Endothelial cell of umbilical vein (primary cell): ENCODE data around the gene ANKRD40CL. TPM values are rescaled to one million over a fixed set of nuclear protein-coding genes. Genes with fewer than 3 reads are reported as not detected.

Source experiments
- BruUV-seq: library from RNA; stranded (reverse); fragments of 400-500 nt; replicated peaks from 2 replicates; lab custom pipeline; 2021; lab: Mats Ljungman, UMichigan
- CTCF ChIA-PET: fragments of 300-600, 350-600 bp; sonication (Branson Sonifier 250); formaldehyde crosslinking; loops from one replicate; lab custom pipeline; 2021; ENCODE audit warnings: antibody characterized with exemption, inconsistent platforms; lab: Charles Lee
- POLR2A ChIA-PET: fragments of 300-600, 350-600 bp; sonication (Branson Sonifier 250); formaldehyde crosslinking; loops from one replicate; lab custom pipeline; 2021; ENCODE audit warnings: antibody characterized with exemption, inconsistent platforms; lab: Charles Lee
- DNase-seq: peaks from one replicate; pipeline ENCODE4 v3.0.0-alpha.2; 2011; ENCODE audit warnings: low read depth, low spot score
- FAIRE-seq: peaks from 2 replicates; lab custom pipeline; 2011; peaks lifted over from hg19 to GRCh38; lab: Jason Lieb, UNC
- H2AFZ ChIP-seq: 2 replicates; pipeline ENCODE4 v1.6.0; 2012; ENCODE audit warnings: low read depth, low read length, control low read depth, inconsistent platforms
- H3K27ac ChIP-seq: 2 replicates; pipeline ENCODE4 v1.5.1; 2011; ENCODE audit warnings: low read depth, mild to moderate bottlenecking, control low read depth, low read length, moderate library complexity; ENCODE audit not compliant: insufficient read depth
- H3K27me3 ChIP-seq, 2 experiments: 2 replicates each; pipeline versions ENCODE4 v1.6.0 to v1.6.1; 2011; ENCODE audit warnings: low read length in 2 of 2, mixed read lengths in 1 of 2; ENCODE audit not compliant: control insufficient read depth in 2 of 2, insufficient read depth in 2 of 2
- H3K36me3 ChIP-seq, 2 experiments: 2 replicates in 1 of 2; 3 replicates in 1 of 2; pipeline ENCODE4 v1.5.1; 2011; ENCODE audit warnings: low read length in 2 of 2, mild to moderate bottlenecking in 1 of 2, moderate library complexity in 1 of 2; ENCODE audit not compliant: control insufficient read depth in 2 of 2, insufficient read depth in 2 of 2; ENCODE audit errors: extremely low read depth in 1 of 2
- H3K4me1 ChIP-seq: 3 replicates; pipeline ENCODE4 v1.5.1; 2011; ENCODE audit warnings: mild to moderate bottlenecking, low read length; ENCODE audit not compliant: control insufficient read depth, insufficient read depth; ENCODE audit errors: extremely low read depth
- H3K4me2 ChIP-seq: 2 replicates; pipeline ENCODE4 v1.6.1; 2011; ENCODE audit warnings: low read length, control low read depth, mixed read lengths; ENCODE audit not compliant: insufficient read depth
- H3K4me3 ChIP-seq, 3 experiments: fragments of 200-600 bp in 1 of 3; sonication (generic), shearing (Covaris generic) in 1 of 3; replicated peaks in 1 of 3; 2 replicates each; pipeline ENCODE4 v1.5.1; 2011 to 2016; ENCODE audit warnings: control low read depth in 3 of 3, low read length in 3 of 3, mild to moderate bottlenecking in 2 of 3, inconsistent platforms in 1 of 3, low read depth in 1 of 3, moderate library complexity in 1 of 3; ENCODE audit not compliant: insufficient read depth in 1 of 3
- H3K79me2 ChIP-seq: 2 replicates; pipeline ENCODE4 v1.6.0; 2012; ENCODE audit warnings: low read length, inconsistent platforms; ENCODE audit not compliant: control insufficient read depth, insufficient read depth
- H3K9ac ChIP-seq: replicated peaks from 2 replicates; pipeline ENCODE3; 2011; ENCODE audit warnings: low read length, control low read depth; ENCODE audit not compliant: insufficient read depth; ENCODE audit errors: extremely low read depth
- H3K9me1 ChIP-seq: replicated peaks from 3 replicates; pipeline ENCODE4 v1.6.0; 2011; ENCODE audit warnings: mild to moderate bottlenecking, low read length; ENCODE audit not compliant: control insufficient read depth, insufficient read depth; ENCODE audit errors: extremely low read depth
- H3K9me3 ChIP-seq: replicated peaks from 2 replicates; pipeline ENCODE4 v1.5.1; 2012; ENCODE audit warnings: low read length, inconsistent platforms; ENCODE audit not compliant: control insufficient read depth, insufficient read depth
- H4K20me1 ChIP-seq: replicated peaks from 2 replicates; pipeline ENCODE3; 2011; ENCODE audit warnings: mild to moderate bottlenecking, low read length; ENCODE audit not compliant: control insufficient read depth, insufficient read depth; ENCODE audit errors: extremely low read depth
- EZH2 ChIP-seq: IDR thresholded peaks from 2 replicates; pipeline ENCODE4 v1.6.1; 2012; ENCODE audit warnings: borderline replicate concordance, low read depth, mild to moderate bottlenecking, moderate library complexity, low read length, inconsistent platforms; ENCODE audit not compliant: severe bottlenecking
- FOS ChIP-seq: IDR thresholded peaks from 2 replicates; pipeline ENCODE4 v1.6.1; 2011; ENCODE audit warnings: mild to moderate bottlenecking, low read length, moderate library complexity, borderline replicate concordance; ENCODE audit not compliant: insufficient read depth
- GATA2 ChIP-seq: IDR thresholded peaks from 2 replicates; pipeline ENCODE4 v1.7.0; 2011; ENCODE audit warnings: low read depth, mild to moderate bottlenecking, moderate library complexity, mixed read lengths, low read length; ENCODE audit not compliant: insufficient read length, insufficient read depth
- JUN ChIP-seq: IDR thresholded peaks from 2 replicates; pipeline ENCODE4 v1.6.1; 2011; ENCODE audit warnings: borderline replicate concordance, low read depth; ENCODE audit not compliant: insufficient read length, insufficient read depth
- MAX ChIP-seq: IDR thresholded peaks from 2 replicates; pipeline ENCODE4 v1.6.1; 2011; ENCODE audit not compliant: insufficient read depth, insufficient read length
- MYC ChIP-seq: IDR thresholded peaks from one replicate; pipeline ENCODE4 v1.6.1; 2011; ENCODE audit warnings: mild to moderate bottlenecking, low read depth, low read length
- POLR2A ChIP-seq: IDR thresholded peaks from 2 replicates; pipeline ENCODE4 v1.6.1; 2012; ENCODE audit warnings: low read depth, mild to moderate bottlenecking, control low read depth, low read length
- POLR2AphosphoS5 ChIP-seq: IDR thresholded peaks from 2 replicates; pipeline ENCODE4 v1.6.1; 2012; ENCODE audit warnings: low read depth, mild to moderate bottlenecking, control low read depth, low read length, moderate library complexity; ENCODE audit not compliant: insufficient read depth
- dilution Hi-C: fragments of 300-500 bp; cut with MboI; formaldehyde crosslinking; loops from one replicate; pipeline ENCODE4 v1.15.0; 2019; ENCODE audit warnings: low sequenced_read_pairs; ENCODE audit not compliant: extremely low pct_ligation_motif_present
- intact Hi-C: fragments of 100-400 bp; cut with micrococcal nuclease; formaldehyde crosslinking; loops from one replicate; pipeline ENCODE4 v1.10.0; 2022
- polyA plus RNA-seq, 4 experiments: library from polyadenylated mRNA; depleted of rRNA in 3 of 4; stranded (reverse) in 3 of 4; unstranded in 1 of 4; fragments of >200 nt; gene quantifications; 2 replicates each; pipeline versions ENCODE4 v1.2.1 to v1.2.3, GENCODE V29; 2011 to 2012; ENCODE audit warnings: missing spikeins in 1 of 4
- total RNA-seq: library from RNA; stranded (reverse); gene quantifications from 2 replicates; pipeline ENCODE4 v1.2.3, GENCODE V29; 2021
- TF ChIP-seq, protein P1 (sequence below), 2 donors: IDR thresholded peaks; 1 replicate in 1 of 2; 2 replicates in 1 of 2; pipeline ENCODE4 v1.5.1; 2011; ENCODE audit warnings: low read length in 2 of 2, mild to moderate bottlenecking in 2 of 2, moderate library complexity in 2 of 2, control low read depth in 1 of 2, inconsistent platforms in 1 of 2, low read depth in 1 of 2; ENCODE audit not compliant: insufficient read depth in 1 of 2; ENCODE audit errors: extremely low read depth in 1 of 2

The ANKRD40CL gene
- total and polyA plus RNA-seq, 2 donors (not counting 3 experiments of a cell fraction or from before 2014, with no cell fraction given), result not detected

DNA sequence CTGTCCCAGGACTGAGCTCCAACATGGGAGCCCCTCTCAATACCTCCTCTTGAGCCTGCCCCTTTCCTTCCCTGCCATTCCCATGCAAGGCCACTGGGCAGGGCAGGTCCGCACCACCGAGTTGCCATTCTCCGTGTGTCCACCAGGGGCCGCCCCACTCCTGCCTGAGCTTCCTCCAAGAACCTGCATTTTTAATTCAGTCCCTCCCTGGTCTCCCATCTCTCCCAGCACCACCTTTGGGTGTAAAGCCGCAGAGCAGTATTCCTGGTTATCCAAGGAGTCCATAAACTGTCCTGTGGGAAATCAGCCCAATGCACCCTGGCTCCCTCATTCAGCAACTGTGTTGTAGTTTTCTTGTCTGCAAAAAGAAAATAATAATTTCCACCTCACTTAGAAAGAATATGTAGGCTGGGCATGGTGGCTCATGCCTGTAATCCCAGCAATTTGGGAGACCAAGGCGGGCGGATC lies 15.9 kb upstream of the ANKRD40CL start:
- dilution Hi-C loops, result no loop called here
- peak; percentile 85 for FAIRE-seq
- Histone ChIP-seq H2AFZ (no peak overlapping the region), H3K4me2 (no peak overlapping the region), H3K9me3 (no peaks in the 10 kb centered on the region), H3K27me3 (peaks cover 0 to 2% of the 10 kb centered on the region in 2 experiments), H3K79me2 (no peaks in the 10 kb centered on the region), H3K9me1 (no peaks in the 10 kb centered on the region), H3K27ac (no peak overlapping the region), H3K4me3 (no peak overlapping the region), H4K20me1 (no peaks in the 10 kb centered on the region), H3K9ac (no peak overlapping the region), H3K4me1 (peaks cover 5% of the 10 kb centered on the region), H3K36me3 (no peaks in the 10 kb centered on the region)
- ChIA-PET CTCF (interaction anchor here (0.6 to 5.7 kb wide), 45 partner anchors 8 to 561 kb away, joined by 3 to 130 read pairs (median 5); partner anchors contain the start of genes ANKRD40CL, LUC7L3, NME1 and WFIKKN2), POLR2A (interaction anchor here (0.6 kb wide), 1 partner anchor 505 kb away, joined by 3 read pairs; no protein-coding TSS in a partner anchor)
- no TSS peak for BruUV-seq
- TF ChIP-seq POLR2A, result no peak
- TF ChIP-seq, protein P1, sequence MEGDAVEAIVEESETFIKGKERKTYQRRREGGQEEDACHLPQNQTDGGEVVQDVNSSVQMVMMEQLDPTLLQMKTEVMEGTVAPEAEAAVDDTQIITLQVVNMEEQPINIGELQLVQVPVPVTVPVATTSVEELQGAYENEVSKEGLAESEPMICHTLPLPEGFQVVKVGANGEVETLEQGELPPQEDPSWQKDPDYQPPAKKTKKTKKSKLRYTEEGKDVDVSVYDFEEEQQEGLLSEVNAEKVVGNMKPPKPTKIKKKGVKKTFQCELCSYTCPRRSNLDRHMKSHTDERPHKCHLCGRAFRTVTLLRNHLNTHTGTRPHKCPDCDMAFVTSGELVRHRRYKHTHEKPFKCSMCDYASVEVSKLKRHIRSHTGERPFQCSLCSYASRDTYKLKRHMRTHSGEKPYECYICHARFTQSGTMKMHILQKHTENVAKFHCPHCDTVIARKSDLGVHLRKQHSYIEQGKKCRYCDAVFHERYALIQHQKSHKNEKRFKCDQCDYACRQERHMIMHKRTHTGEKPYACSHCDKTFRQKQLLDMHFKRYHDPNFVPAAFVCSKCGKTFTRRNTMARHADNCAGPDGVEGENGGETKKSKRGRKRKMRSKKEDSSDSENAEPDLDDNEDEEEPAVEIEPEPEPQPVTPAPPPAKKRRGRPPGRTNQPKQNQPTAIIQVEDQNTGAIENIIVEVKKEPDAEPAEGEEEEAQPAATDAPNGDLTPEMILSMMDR (IDR thresholded peaks at IDR 0.05; ENCODE audit: extremely low read depth in 1 of 2, insufficient read depth in 1 of 2, low read depth in 1 of 2, low read length in 2 of 2), result peak; percentile 97 to 99
- peak; percentile 87 for DNase-seq
- intact Hi-C loops, result loop anchor here (1.0 kb wide), 4 partner anchors 59 to 236 kb away; partner anchors contain the start of gene SPATA20

DNA sequence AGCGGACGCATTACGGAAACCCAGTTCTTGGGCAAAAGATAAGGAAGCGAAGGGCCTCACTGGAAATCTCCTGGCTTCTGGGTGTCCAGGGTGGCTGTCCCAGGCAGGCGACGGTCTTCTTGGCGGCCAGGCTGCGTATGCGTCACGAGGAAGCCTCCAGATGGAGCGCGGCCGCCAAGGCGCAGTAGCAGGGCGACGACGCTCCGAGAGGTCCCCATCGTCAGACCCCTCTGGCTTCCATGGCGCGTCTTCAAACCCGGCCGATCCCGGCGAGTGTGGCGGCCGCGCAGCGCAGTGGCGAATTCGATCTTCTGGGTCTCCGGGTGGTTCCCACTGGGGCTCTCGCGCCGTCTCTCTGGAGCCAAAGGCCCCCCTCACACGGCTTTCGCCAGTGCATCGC lies 13.8 kb upstream of the ANKRD40CL start:
- peak overlapping the region; percentile 63 for H2AFZ ChIP-seq
- H4K20me1 ChIP-seq, result no peaks in the 10 kb centered on the region
- dilution Hi-C loops, result no loop called here
- ChIA-PET CTCF (interaction anchor here (1.0 to 5.7 kb wide), 2 partner anchors 10 to 60 kb away, joined by 3 to 130 read pairs; no protein-coding TSS in a partner anchor), POLR2A (no interaction called here)
- FAIRE-seq, result no peak
- H3K27ac ChIP-seq, result no peak overlapping the region
- peaks cover 0 to 2% of the 10 kb centered on the region in 2 experiments for H3K27me3 ChIP-seq
- peaks cover 5% of the 10 kb centered on the region for H3K4me1 ChIP-seq
- H3K4me2 ChIP-seq, result peak overlapping the region; percentile 12
- H3K9me3 ChIP-seq, result no peaks in the 10 kb centered on the region
- intact Hi-C loops, result no loop called here
- no peaks in the 10 kb centered on the region for H3K36me3 ChIP-seq
- H3K4me3 ChIP-seq, result peak overlapping the region in 1 of 3 experiments; percentile 10
- H3K9me1 ChIP-seq, result no peaks in the 10 kb centered on the region
- no peak overlapping the region for H3K9ac ChIP-seq
- H3K79me2 ChIP-seq, result no peaks in the 10 kb centered on the region
- no TSS peak for BruUV-seq
- no peak for DNase-seq
- TF ChIP-seq POLR2AphosphoS5 (no peak), FOS (no peak), EZH2 (no peak), MYC (no peak), GATA2 (no peak), JUN (no peak), MAX (no peak), POLR2A (no peak)
- TF ChIP-seq, protein P1 (IDR thresholded peaks at IDR 0.05; ENCODE audit: extremely low read depth in 1 of 2, insufficient read depth in 1 of 2, low read depth in 1 of 2, low read length in 2 of 2), result no peak
